HepG2 (cell line): Measurements from ENCODE around the gene ALDOA. TPM values are rescaled to one million over a fixed set of nuclear protein-coding genes. Genes with fewer than 3 reads are reported as not detected.
A peak's percentile ranks its signal among the peaks of the same experiment; 100 is the strongest.

ENCODE experiments used
- KDM5A ChIP-seq: fragments of 200-600 bp; sonication (generic); IDR thresholded peaks from 2 replicates; pipeline ENCODE4 v1.7.0; 2018; ENCODE audit warnings: antibody characterized with exemption, mild to moderate bottlenecking, low read length, borderline replicate concordance
- MBNL3 ChIP-seq: fragments of 250-450 bp; sonication (Bioruptor Pico); conservative IDR thresholded peaks from 2 replicates; pipeline ENCODE4 v1.8.0; 2022; ENCODE audit warnings: mild to moderate bottlenecking, inconsistent platforms
- NCOR1 ChIP-seq: fragments of 200-600 bp; sonication (generic); IDR thresholded peaks from 2 replicates; pipeline ENCODE4 v1.7.0; 2017; ENCODE audit warnings: antibody characterized with exemption, low read length, borderline replicate concordance
- NR0B2 ChIP-seq: sonication (generic); formaldehyde crosslinking; IDR thresholded peaks from 2 replicates; pipeline ENCODE4 v1.4.0; 2020; ENCODE audit warnings: mild to moderate bottlenecking, missing genetic modification reagents
- NR2C2 ChIP-seq: sonication (generic); formaldehyde crosslinking; IDR thresholded peaks from 2 replicates; pipeline ENCODE4 v1.4.0; 2020; ENCODE audit warnings: missing genetic modification reagents, mild to moderate bottlenecking, moderate library complexity, borderline replicate concordance
- RORA ChIP-seq: sonication (generic); formaldehyde crosslinking; IDR thresholded peaks from 2 replicates; pipeline ENCODE4 v1.5.0; 2020; ENCODE audit warnings: mild to moderate bottlenecking, missing genetic modification reagents, moderate library complexity
- ZNF407 ChIP-seq: sonication (generic); formaldehyde crosslinking; IDR thresholded peaks from one replicate; pipeline ENCODE4 v1.5.1; 2020; ENCODE audit warnings: mild to moderate bottlenecking, missing genetic modification reagents; ENCODE audit errors: not compliant biosample characterization
- polyA plus RNA-seq, 8 experiments: library from polyadenylated mRNA; depleted of rRNA in 3 of 8; stranded (reverse) in 7 of 8; unstranded in 1 of 8; fragments of >200 nt; fragmentation: Illumina TruSeq in 4 of 8; extraction: Trizol in 4 of 8; gene quantifications; 2 replicates each; pipeline versions ENCODE4 v1.2.1 to v1.2.3, GENCODE V29; 2011 to 2016; ENCODE audit warnings: low read depth in 4 of 8, missing spikeins in 1 of 8, mixed read lengths in 1 of 8; ENCODE audit not compliant: insufficient read depth in 1 of 8
- total RNA-seq, 5 experiments: library from RNA; depleted of rRNA; stranded (reverse); fragments of >200 nt; fragmentation: Illumina TruSeq; extraction: Trizol; gene quantifications; 2 replicates each; pipeline ENCODE4 v1.2.3, GENCODE V29; 2016; ENCODE audit warnings: low read depth in 1 of 5

The ALDOA gene
- total and polyA plus RNA-seq, 2 of the 13 experiments (the other 11 are each of a cell fraction or from before 2014, with no cell fraction given) = 925 to 1,884 TPM

- TF ChIP-seq ZNF407 (CRISPR knock-in tag) = no peak
- no peak for TF ChIP-seq KDM5A
- no peak for TF ChIP-seq MBNL3
- TF ChIP-seq NR0B2 (CRISPR knock-in tag) = no peak
- TF ChIP-seq RORA = no peak
- peak; percentile 82 for TF ChIP-seq NR2C2 (CRISPR knock-in tag)
- no peak for TF ChIP-seq NCOR1
Measured at GRCh38 chr16:30094541-30095165, 29.1 kb downstream of the ALDOA start (continued).
